Activated naive CD4-positive, alpha-beta T cell treated with anti-CD3 and anti-CD28 coated beads for 36 hours (primary cell): ENCODE data around the gene XPR1. TPM values are rescaled to one million over a fixed set of nuclear protein-coding genes. Genes with fewer than 3 reads are reported as not detected.

Experiments
- CTCF ChIA-PET: fragments of 350-600 bp; sonication (Branson Sonifier 250); formaldehyde crosslinking; loops from one replicate; lab custom pipeline; 2021; ENCODE audit warnings: antibody characterized with exemption; lab: Charles Lee
- DNase-seq: peaks from one replicate; pipeline ENCODE4 v3.0.0-alpha.2; 2020
- H3K27ac Mint-ChIP-seq: one replicate; pipeline ENCODE4 v1.8.0; 2021; ENCODE audit warnings: mild to moderate bottlenecking, mixed read lengths
- H3K27me3 Mint-ChIP-seq: one replicate; pipeline ENCODE4 v1.8.0; 2021; ENCODE audit warnings: low read depth, mixed read lengths
- H3K36me3 Mint-ChIP-seq: one replicate; pipeline ENCODE4 v1.8.0; 2021; ENCODE audit warnings: low read depth, mixed read lengths
- H3K4me1 Mint-ChIP-seq: one replicate; pipeline ENCODE4 v1.8.0; 2021; ENCODE audit warnings: low read depth, mixed read lengths
- H3K4me3 Mint-ChIP-seq: one replicate; pipeline ENCODE4 v1.8.0; 2021; ENCODE audit warnings: mild to moderate bottlenecking, moderate library complexity, mixed read lengths
- H3K9me3 Mint-ChIP-seq: one replicate; pipeline ENCODE4 v1.8.0; 2021; ENCODE audit warnings: mixed read lengths
- intact Hi-C: fragments of 100-400 bp; cut with micrococcal nuclease; formaldehyde crosslinking; loops from one replicate; pipeline ENCODE4 v1.15.1; 2023
- total RNA-seq, 2 experiments: library from RNA; stranded (reverse); gene quantifications; one replicate each; pipeline ENCODE4 v1.2.3, GENCODE V29; 2021

The XPR1 gene
- total RNA-seq, 2 experiments from 2014 or later: 14.8 to 18.1 TPM

GRCh38 chr1:180908074-180908765, 276.4 kb downstream of the XPR1 start:
- Mint-ChIP-seq H3K4me1 (peaks cover 6% of the 10 kb centered on the region), H3K27me3 (peaks cover 20% of the 10 kb centered on the region), H3K27ac (no peak overlapping the region), H3K36me3 (no peaks in the 10 kb centered on the region), H3K4me3 (no peak overlapping the region), H3K9me3 (no peaks in the 10 kb centered on the region)
- CTCF ChIA-PET: interaction anchor here (0.5 to 1.0 kb wide), 3 partner anchors 127 to 393 kb away, joined by 3 read pairs; no protein-coding TSS in a partner anchor
- intact Hi-C loops: no loop called here
- no peak for DNase-seq

GRCh38 chr1:180909005-180909414, 277.2 kb downstream of the XPR1 start:
- no peaks in the 10 kb centered on the region for H3K36me3 Mint-ChIP-seq
- peak; percentile 46 for DNase-seq
- no peak overlapping the region for H3K4me3 Mint-ChIP-seq
- H3K27me3 Mint-ChIP-seq: peaks cover 27% of the 10 kb centered on the region
- H3K27ac Mint-ChIP-seq: no peak overlapping the region
- intact Hi-C loops: no loop called here
- CTCF ChIA-PET: no interaction called here
- no peaks in the 10 kb centered on the region for H3K9me3 Mint-ChIP-seq
- peaks cover 8% of the 10 kb centered on the region for H3K4me1 Mint-ChIP-seq

- Mint-ChIP-seq H3K9me3 (no peaks in the 10 kb centered on the region), H3K4me1 (peaks cover 8% of the 10 kb centered on the region), H3K27me3 (peaks cover 31% of the 10 kb centered on the region), H3K36me3 (no peaks in the 10 kb centered on the region), H3K27ac (no peak overlapping the region), H3K4me3 (no peak overlapping the region)
- intact Hi-C loops: no loop called here
- CTCF ChIA-PET: no interaction called here
- no peak for DNase-seq
These were observed 277.7 kb downstream of the XPR1 start for GRCh38 chr1:180909462-180909976.

DNA sequence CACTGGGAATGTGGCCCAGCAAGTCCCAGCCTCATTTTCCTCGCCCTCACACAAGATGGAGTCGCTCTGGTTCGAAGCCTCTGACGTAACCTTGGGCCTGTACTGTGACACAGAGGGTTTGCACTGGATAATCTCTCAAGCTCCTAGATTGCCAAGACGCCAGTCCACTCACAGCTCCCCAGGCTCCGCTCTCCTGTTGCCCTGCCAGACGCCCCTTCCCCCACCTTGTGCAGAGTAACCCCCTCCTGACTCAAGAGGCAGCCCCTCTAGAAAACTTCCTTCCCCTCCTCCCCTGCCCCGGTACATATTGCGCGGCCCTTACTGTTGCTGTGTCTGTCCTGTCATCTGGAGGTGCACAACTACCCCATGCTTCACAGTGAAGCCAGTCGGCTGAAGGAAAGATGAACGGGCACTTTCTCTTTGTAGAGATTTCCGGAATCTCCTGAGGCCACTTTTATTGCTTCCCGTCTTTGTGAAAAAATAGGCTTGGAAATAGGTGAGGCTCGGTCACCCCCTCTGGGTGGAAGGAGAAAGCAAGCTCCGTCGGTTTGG, 279.9 kb downstream of the XPR1 start:
- CTCF ChIA-PET: no interaction called here
- Mint-ChIP-seq H3K9me3 (no peaks in the 10 kb centered on the region), H3K27me3 (peaks cover 39% of the 10 kb centered on the region), H3K27ac (no peak overlapping the region), H3K4me1 (peaks cover 8% of the 10 kb centered on the region), H3K36me3 (no peaks in the 10 kb centered on the region), H3K4me3 (no peak overlapping the region)
- no peak for DNase-seq
- intact Hi-C loops: no loop called here

DNA sequence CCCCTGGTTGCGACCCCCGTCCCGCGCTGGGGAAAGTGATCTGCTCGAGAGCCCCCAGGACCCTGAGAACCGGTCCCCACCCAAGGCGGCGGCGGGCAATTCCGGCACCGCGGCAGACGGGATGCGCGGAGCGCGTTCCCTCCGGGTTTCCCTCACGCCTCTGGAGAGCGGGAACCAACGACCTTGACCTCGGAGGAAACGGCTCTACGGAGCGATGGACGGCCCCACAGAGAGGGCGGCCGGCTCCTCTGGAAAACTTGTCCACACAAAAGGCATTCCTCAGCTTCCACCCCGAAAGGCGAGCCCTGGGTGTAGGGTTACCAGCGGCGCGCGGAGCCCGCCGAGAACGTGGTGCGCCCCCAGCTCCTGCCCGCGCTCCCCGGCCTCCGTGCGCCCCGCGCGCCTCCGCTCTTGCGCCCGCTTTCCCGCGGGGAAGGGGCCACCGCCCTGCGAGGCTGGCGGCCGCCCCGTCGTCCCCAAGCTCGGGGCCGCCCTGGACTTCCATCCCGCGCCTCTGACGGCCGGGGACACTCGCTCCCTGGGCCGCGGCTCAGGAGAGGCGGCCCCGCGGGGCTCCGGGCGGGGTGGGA, 280.5 kb downstream of the XPR1 start:
- Mint-ChIP-seq H3K9me3 (no peaks in the 10 kb centered on the region), H3K36me3 (no peaks in the 10 kb centered on the region), H3K27me3 (peaks cover 38% of the 10 kb centered on the region), H3K27ac (no peak overlapping the region), H3K4me3 (peak overlapping the region; percentile 21), H3K4me1 (peaks cover 8% of the 10 kb centered on the region)
- DNase-seq: no peak
- CTCF ChIA-PET: no interaction called here
- intact Hi-C loops: no loop called here

GRCh38 chr1:180912801-180913565, 281.2 kb downstream of the XPR1 start, which contains the start of gene KIAA1614:
KIAA1614 (plus strand) TSS chr1:180912897; CDS start chr1:180913244, 347 bp downstream.
- Mint-ChIP-seq H3K27me3 (peaks cover 36% of the 10 kb centered on the region), H3K36me3 (no peaks in the 10 kb centered on the region), H3K27ac (no peak within 1 kb of the TSS), H3K9me3 (no peaks in the 10 kb centered on the region), H3K4me1 (peaks cover 8% of the 10 kb centered on the region), H3K4me3 (peak within 1 kb of the TSS; percentile 47)
- no peak for DNase-seq
- intact Hi-C loops: no loop called here
- CTCF ChIA-PET: no interaction called here

- H3K27ac Mint-ChIP-seq: no peak overlapping the region
- CTCF ChIA-PET: interaction anchor here (1.4 kb wide), 1 partner anchor 15 kb away, joined by 3 read pairs; no protein-coding TSS in a partner anchor
- intact Hi-C loops: no loop called here
- DNase-seq: no peak
- peaks cover 3% of the 10 kb centered on the region for H3K4me1 Mint-ChIP-seq
- H3K27me3 Mint-ChIP-seq: peaks cover 32% of the 10 kb centered on the region
- no peaks in the 10 kb centered on the region for H3K9me3 Mint-ChIP-seq
- no peak overlapping the region for H3K4me3 Mint-ChIP-seq
- no peaks in the 10 kb centered on the region for H3K36me3 Mint-ChIP-seq
These were observed 283.7 kb downstream of the XPR1 start for GRCh38 chr1:180915426-180915965.

DNA sequence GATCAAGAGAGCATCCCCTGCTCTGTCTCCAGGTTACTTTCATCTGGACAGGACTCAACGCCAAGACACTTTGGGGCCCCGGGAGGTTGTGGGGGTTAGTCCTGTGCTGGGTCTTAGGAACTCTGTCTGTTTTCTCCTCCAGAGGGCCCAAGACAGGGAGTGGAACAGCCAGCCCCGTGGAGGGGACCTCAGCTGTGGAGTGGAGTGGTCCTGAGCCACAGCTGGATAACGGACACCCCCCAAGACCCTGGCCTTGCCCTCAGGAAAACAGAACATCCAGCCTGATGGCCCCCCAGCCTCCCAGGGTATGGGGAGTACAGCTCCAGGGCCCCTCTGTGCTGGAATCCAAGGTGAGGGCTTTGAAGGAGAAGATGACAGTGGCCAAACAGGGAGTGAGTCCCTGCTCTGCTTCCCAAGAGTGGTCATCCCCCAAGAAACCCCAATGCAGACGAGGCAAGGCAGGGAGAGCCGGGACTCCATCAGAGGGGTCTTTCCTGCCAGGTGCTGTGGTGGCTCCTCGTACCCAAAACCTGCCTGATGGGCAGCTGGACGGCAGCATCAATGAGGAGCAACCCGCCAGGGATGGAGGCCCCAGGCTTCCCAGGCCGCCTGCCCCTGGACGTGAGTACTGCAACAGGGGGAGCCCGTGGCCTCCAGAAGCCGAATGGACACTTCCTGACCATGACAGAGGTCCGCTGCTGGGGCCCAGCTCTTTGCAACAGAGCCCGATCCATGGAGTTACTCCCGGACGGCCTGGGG, 284.4 kb downstream of the XPR1 start:
- no peak overlapping the region for H3K27ac Mint-ChIP-seq
- H3K4me3 Mint-ChIP-seq: no peak overlapping the region
- intact Hi-C loops: no loop called here
- CTCF ChIA-PET: no interaction called here
- H3K36me3 Mint-ChIP-seq: no peaks in the 10 kb centered on the region
- peaks cover 28% of the 10 kb centered on the region for H3K27me3 Mint-ChIP-seq
- no peak for DNase-seq
- H3K4me1 Mint-ChIP-seq: peaks cover 3% of the 10 kb centered on the region
- H3K9me3 Mint-ChIP-seq: no peaks in the 10 kb centered on the region

GRCh38 chr1:180916771-180917170, 284.9 kb downstream of the XPR1 start:
- intact Hi-C loops: no loop called here
- no peaks in the 10 kb centered on the region for H3K36me3 Mint-ChIP-seq
- H3K27me3 Mint-ChIP-seq: peaks cover 22% of the 10 kb centered on the region
- no peaks in the 10 kb centered on the region for H3K9me3 Mint-ChIP-seq
- H3K27ac Mint-ChIP-seq: no peak overlapping the region
- no peak for DNase-seq
- peaks cover 3% of the 10 kb centered on the region for H3K4me1 Mint-ChIP-seq
- CTCF ChIA-PET: no interaction called here
- no peak overlapping the region for H3K4me3 Mint-ChIP-seq

DNA sequence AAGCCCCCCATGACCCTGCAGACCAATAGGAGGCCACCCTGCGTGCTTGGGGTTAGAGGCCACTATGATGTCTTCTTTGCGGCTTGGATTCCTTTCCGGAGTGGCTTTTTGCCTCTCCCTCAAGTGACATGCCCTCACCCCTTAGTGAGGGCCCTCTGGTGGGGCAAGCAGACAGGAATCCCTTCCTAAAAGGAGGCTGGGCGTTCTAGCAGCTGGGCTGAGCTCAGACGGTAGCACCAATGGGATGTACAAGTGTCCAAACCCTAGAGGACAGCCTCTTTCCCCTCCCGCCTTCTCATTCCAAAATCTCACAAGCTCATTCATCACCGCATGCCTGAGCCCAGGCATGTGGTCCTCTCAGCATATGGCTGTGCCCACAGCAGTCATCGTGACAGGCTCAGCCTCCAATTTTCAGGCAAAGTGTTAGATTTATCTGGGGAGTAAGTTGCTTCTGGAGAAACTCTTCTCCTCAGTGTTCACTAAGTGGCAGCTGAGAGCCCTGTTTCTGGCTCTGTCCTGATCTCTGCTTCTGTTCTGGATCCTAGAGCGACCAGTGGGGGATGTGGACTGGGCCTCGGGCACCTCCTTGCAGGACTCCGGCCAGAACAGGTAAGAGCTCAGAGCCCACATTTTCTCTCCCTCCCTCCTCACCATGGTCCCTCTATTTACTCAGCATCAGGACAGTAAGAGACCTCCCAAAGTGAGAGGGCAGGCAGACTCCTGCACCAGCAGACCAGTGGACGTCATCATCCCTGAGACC, 285.7 kb downstream of the XPR1 start:
- intact Hi-C loops: no loop called here
- no peaks in the 10 kb centered on the region for H3K9me3 Mint-ChIP-seq
- DNase-seq: no peak
- H3K27ac Mint-ChIP-seq: no peak overlapping the region
- no peak overlapping the region for H3K4me3 Mint-ChIP-seq
- peaks cover 3% of the 10 kb centered on the region for H3K4me1 Mint-ChIP-seq
- peaks cover 19% of the 10 kb centered on the region for H3K27me3 Mint-ChIP-seq
- CTCF ChIA-PET: no interaction called here
- H3K36me3 Mint-ChIP-seq: no peaks in the 10 kb centered on the region

GRCh38 chr1:180918519-180918918, 286.7 kb downstream of the XPR1 start:
- Mint-ChIP-seq H3K4me1 (no peaks in the 10 kb centered on the region), H3K4me3 (no peak overlapping the region), H3K36me3 (no peaks in the 10 kb centered on the region), H3K27me3 (peaks cover 16% of the 10 kb centered on the region), H3K9me3 (no peaks in the 10 kb centered on the region), H3K27ac (no peak overlapping the region)
- DNase-seq: no peak
- intact Hi-C loops: no loop called here
- CTCF ChIA-PET: interaction anchor here (0.6 kb wide), 1 partner anchor 228 kb away, joined by 3 read pairs; no protein-coding TSS in a partner anchor
